BLaER1 treated with 17β-estradiol and CSF1 and Interleukin-3, amounts not matched to agents 10 nM and 100 nM (cell line): ENCODE measurements around the gene PNN.
"Not testable (repeated sequence)": the region's sequence is repeated elsewhere in the genome, so short reads cannot be mapped to it uniquely, and the experiment has no call there.

Experiments
- H3K27ac ChIP-seq, 11 experiments: shearing (Covaris generic); formaldehyde crosslinking; 2 replicates each; pipeline ENCODE4 v1.8.1; 2022
- H3K27me3 ChIP-seq, 11 experiments: shearing (Covaris generic); formaldehyde crosslinking; 2 replicates each; pipeline ENCODE4 v1.8.1; 2022
- H3K36me3 ChIP-seq, 11 experiments: shearing (Covaris generic); formaldehyde crosslinking; 2 replicates each; pipeline ENCODE4 v1.8.1; 2022
- H3K4me1 ChIP-seq, 10 experiments: shearing (Covaris generic); formaldehyde crosslinking; 2 replicates each; pipeline ENCODE4 v1.8.1; 2022
- H3K4me2 ChIP-seq, 11 experiments: shearing (Covaris generic); formaldehyde crosslinking; 2 replicates each; pipeline ENCODE4 v1.8.1; 2022
- H3K4me3 ChIP-seq, 10 experiments: shearing (Covaris generic); formaldehyde crosslinking; 2 replicates each; pipeline ENCODE4 v1.8.1; 2022
- H3K9ac ChIP-seq, 11 experiments: shearing (Covaris generic); formaldehyde crosslinking; 2 replicates each; pipeline ENCODE4 v1.8.1; 2022
- H3K9me3 ChIP-seq, 11 experiments: shearing (Covaris generic); formaldehyde crosslinking; replicated peaks in 1 of 11; 2 replicates each; pipeline ENCODE4 v1.8.1; 2022
- H4K20me1 ChIP-seq, 11 experiments: shearing (Covaris generic); formaldehyde crosslinking; 2 replicates each; pipeline ENCODE4 v1.8.1; 2022
- Cebpa-rat ChIP-seq, 11 experiments: shearing (Covaris generic); IDR thresholded peaks; 2 replicates each; pipeline ENCODE4 v1.8.1; 2022

Gene PNN

DNA sequence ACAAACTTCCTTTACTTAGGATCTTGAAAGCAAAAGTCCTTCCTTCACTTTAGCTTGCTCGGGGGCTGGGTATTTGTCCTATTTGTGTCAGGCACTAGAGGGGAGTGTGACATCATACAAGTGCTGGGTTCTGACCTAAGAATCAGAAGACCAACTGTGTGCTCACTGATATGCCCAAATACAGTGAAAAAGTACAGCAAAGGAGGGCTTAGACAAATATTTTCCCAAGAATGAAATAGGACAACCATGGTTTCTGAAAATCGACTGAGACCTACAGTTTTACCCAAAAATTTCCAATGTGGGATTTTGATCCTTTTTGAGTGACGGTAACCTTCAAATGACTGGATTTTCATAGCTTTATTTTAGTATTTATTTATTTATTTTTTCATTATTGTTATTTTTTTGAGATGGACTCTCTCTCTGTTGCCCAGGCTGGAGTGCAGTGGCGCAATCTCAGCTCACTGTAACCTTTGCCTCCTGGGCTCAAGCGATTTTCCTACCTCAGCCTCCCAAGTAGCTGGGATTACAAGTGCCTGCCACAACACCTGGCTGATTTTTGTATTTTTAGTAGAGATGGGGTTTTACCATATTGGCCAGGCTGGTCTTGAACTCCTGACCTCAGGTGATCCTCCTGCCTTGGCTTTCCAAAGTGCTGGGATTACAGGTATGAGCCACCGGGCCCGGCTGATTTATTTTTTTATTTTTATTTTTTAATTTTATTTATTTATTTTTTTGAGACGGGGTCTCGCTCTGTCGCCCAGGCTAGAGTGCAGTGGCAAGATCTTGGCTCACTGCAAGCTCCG, 56.9 kb downstream of the PNN start:
- not testable (repeated sequence) for H3K4me3 ChIP-seq, H3K36me3 ChIP-seq, H4K20me1 ChIP-seq, H3K27me3 ChIP-seq, H3K9me3 ChIP-seq
- H3K27ac ChIP-seq = peak overlapping the region in 10 of 11 experiments; percentile 53 to 87 (median 82); a peak in 20 of 22 replicates
- 0 out of 22 replicates have a peak, but pooled peaks of 1 of the 11 experiments have one; percentile 13 for TF ChIP-seq Cebpa-rat (IDR thresholded peaks at IDR 0.05)
- peak overlapping the region in 9 of 11 experiments; percentile 49 to 73 (median 64); a peak in 14 of 22 replicates for H3K9ac ChIP-seq
- peak overlapping the region; percentile 51 to 87 (median 74); a peak in 19 of 22 replicates for H3K4me2 ChIP-seq
- peaks cover 20 to 39% (median 30%) of the 10 kb centered on the region in 10 experiments for H3K4me1 ChIP-seq
